ENCODE measurements around the gene TBC1D5. TPM values are rescaled to one million over a fixed set of nuclear protein-coding genes. Genes with fewer than 3 reads are reported as not detected.

TBC1D5 gene
- total and polyA plus RNA-seq, 2 of the 4 experiments (the other 2 are of a cell fraction), result 16.4 to 57.0 TPM

GRCh38 chr3:17619968-17620367 is 122.5 kb downstream of the TBC1D5 start:
- ATAC-seq (ENCODE audit: low read depth) (no peak), DNase-seq (no peak)
- H2BK20ac ChIP-seq (ENCODE audit: low read depth, low read length), result no peak overlapping the region
- in situ Hi-C loops (cut with MboI; ENCODE audit: low sequenced_read_pairs), result no loop called here
- no peak overlapping the region for H4K5ac ChIP-seq (ENCODE audit: low read depth, low read length)
- no peak for TF ChIP-seq BHLHE40 (IDR thresholded peaks at IDR 0.05; ENCODE audit: low read depth, low read length)
- no peak for TF ChIP-seq SMC3 (IDR thresholded peaks at IDR 0.05; ENCODE audit: low read depth, low read length)
- no peak for TF ChIP-seq CEBPB (IDR thresholded peaks at IDR 0.05; ENCODE audit: low read depth, low read length)
- no peak for TF ChIP-seq FOS (IDR thresholded peaks at IDR 0.05; ENCODE audit: low read depth, low read length)
- no peak for TF ChIP-seq MAZ (IDR thresholded peaks at IDR 0.05; ENCODE audit: borderline replicate concordance, low read depth, low read length)
- no peak for TF ChIP-seq MAFK (IDR thresholded peaks at IDR 0.05; ENCODE audit: low read depth, low read length)
- no peak for TF ChIP-seq POLR2A (IDR thresholded peaks at IDR 0.05; ENCODE audit: low read depth, low read length)
- no peak for TF ChIP-seq MXI1 (IDR thresholded peaks at IDR 0.05; ENCODE audit: borderline replicate concordance, low read depth, low read length)
- no peak for TF ChIP-seq RAD21 (IDR thresholded peaks at IDR 0.05; ENCODE audit: low read length)
- no peak for TF ChIP-seq CHD1 (IDR thresholded peaks at IDR 0.05; ENCODE audit: low read depth, low read length)
- TF ChIP-seq RCOR1 (IDR thresholded peaks at IDR 0.05; ENCODE audit: insufficient replicate concordance, low read length), result no peak
- no peak for TF ChIP-seq CTCF (conservative IDR thresholded peaks at IDR 0.05; ENCODE audit: low read depth, low read length)
- no peak for TF ChIP-seq NFE2L2 (IDR thresholded peaks at IDR 0.05; ENCODE audit: low read depth, low read length)
- TF ChIP-seq RFX5 (IDR thresholded peaks at IDR 0.05; ENCODE audit: low read depth, low read length), result no peak
- no peak for TF ChIP-seq ELK1 (IDR thresholded peaks at IDR 0.05; ENCODE audit: borderline replicate concordance, low read depth, low read length)
- TF ChIP-seq USF2 (IDR thresholded peaks at IDR 0.05; ENCODE audit: low read depth, low read length), result no peak
- no peak overlapping the region for H3K4ac ChIP-seq (ENCODE audit: low read depth, low read length)
- H2BK15ac ChIP-seq (ENCODE audit: low read depth, low read length), result no peak overlapping the region
- BruUV-seq (replicated peaks), result no TSS peak
- H2AFZ ChIP-seq (replicated peaks; ENCODE audit: low read length, poor library complexity), result no peak overlapping the region
- H3K18ac ChIP-seq (ENCODE audit: low read depth, low read length), result no peak overlapping the region
- ChIA-PET CTCF (no interaction called here), POLR2A (ENCODE audit: unreplicated experiment) (no interaction called here)
- H2AK9ac ChIP-seq (replicated peaks; ENCODE audit: low read depth, low read length, poor library complexity), result no peak overlapping the region
- no peak overlapping the region for H4K91ac ChIP-seq (ENCODE audit: insufficient read depth, low read depth, low read length)
- no peak overlapping the region for H3K14ac ChIP-seq (replicated peaks; ENCODE audit: low read depth, low read length)
- no peak overlapping the region for H3K9ac ChIP-seq (ENCODE audit: low read depth, low read length)
- H3K4me2 ChIP-seq (ENCODE audit: low read depth, low read length), result no peak overlapping the region
- H3K79me1 ChIP-seq (ENCODE audit: low read depth in 1 of 2, low read length in 2 of 2), result no peaks in the 10 kb centered on the region
- H4K8ac ChIP-seq (ENCODE audit: low read depth in 2 of 2, low read length in 2 of 2), result no peak overlapping the region
- no peak overlapping the region for H3K4me3 ChIP-seq (ENCODE audit: insufficient read depth, low read depth, low read length)
- no peak overlapping the region for H3K23ac ChIP-seq (ENCODE audit: low read depth, low read length)
- 0 out of 2 replicates have a peak, but pooled peaks cover 4% of the 10 kb centered on the region for H3K36me3 ChIP-seq (ENCODE audit: control insufficient read depth, insufficient read depth, low read length)
- no peak overlapping the region for H3K27ac ChIP-seq (ENCODE audit: insufficient read depth, low read length)
- WGBS, 2 experiments (ENCODE audit: extremely low coverage in 2 of 2, insufficient read length in 1 of 2), result 83% methylated on average over 1 of the region's 3 CpGs; no CpG with 5 or more reads in 1 of the 2 experiments
- intact Hi-C loops (cut with micrococcal nuclease), result no loop called here
- H2BK5ac ChIP-seq (ENCODE audit: low read depth, low read length, poor library complexity, severe bottlenecking), result no peak overlapping the region
- H3K9me1 ChIP-seq (ENCODE audit: insufficient read depth, low read length), result no peaks in the 10 kb centered on the region
- peaks cover 2% of the 10 kb centered on the region for H3K4me1 ChIP-seq (ENCODE audit: control insufficient read depth, insufficient read depth, low read length)
- H4K20me1 ChIP-seq (ENCODE audit: insufficient read depth, low read length), result no peaks in the 10 kb centered on the region
- no peak overlapping the region for H2AK5ac ChIP-seq (ENCODE audit: low read depth, low read length)
- no peaks in the 10 kb centered on the region for H3K9me3 ChIP-seq (ENCODE audit: control insufficient read depth, insufficient read depth, low read length)
- H3K56ac ChIP-seq (ENCODE audit: extremely low read depth, insufficient read depth, low read length), result no peak overlapping the region
- no peaks in the 10 kb centered on the region for H3K27me3 ChIP-seq (ENCODE audit: control insufficient read depth, insufficient read depth, low read length)
- dilution Hi-C loops (cut with HindIII; ENCODE audit: low sequenced_read_pairs, unreplicated experiment), result no loop called here
- H2BK120ac ChIP-seq (ENCODE audit: low read depth, low read length), result no peak overlapping the region

All from IMR-90 (cell line).